ENCODE measurements around the gene NPDC1.

GRCh38 chr9:137027369-137028262 is 18.4 kb downstream of the NPDC1 start, which contains the start of gene ABCA2:
- TF ChIP-seq POLR2AphosphoS5 (IDR thresholded peaks at IDR 0.05; ENCODE audit: low read depth, low read length) (no peak), POLR2A (IDR thresholded peaks at IDR 0.05; ENCODE audit: low read depth, low read length) (no peak), TAF1 (IDR thresholded peaks at IDR 0.05; ENCODE audit: borderline replicate concordance, low read depth, low read length) (no peak)
